Endothelial cell of umbilical vein (primary cell): ENCODE measurements around the gene ZNF440. TPM values are rescaled to one million over a fixed set of nuclear protein-coding genes. Genes with fewer than 3 reads are reported as not detected.

Source experiments
- BruUV-seq: library from RNA; stranded (reverse); fragments of 400-500 nt; replicated peaks from 2 replicates; lab custom pipeline; 2021; lab: Mats Ljungman, UMichigan
- CTCF ChIA-PET: fragments of 300-600, 350-600 bp; sonication (Branson Sonifier 250); formaldehyde crosslinking; loops from one replicate; lab custom pipeline; 2021; ENCODE audit warnings: antibody characterized with exemption, inconsistent platforms; lab: Charles Lee
- POLR2A ChIA-PET: fragments of 300-600, 350-600 bp; sonication (Branson Sonifier 250); formaldehyde crosslinking; loops from one replicate; lab custom pipeline; 2021; ENCODE audit warnings: antibody characterized with exemption, inconsistent platforms; lab: Charles Lee
- DNase-seq: peaks from one replicate; pipeline ENCODE4 v3.0.0-alpha.2; 2011; ENCODE audit warnings: low read depth, low spot score
- FAIRE-seq: peaks from 2 replicates; lab custom pipeline; 2011; peaks lifted over from hg19 to GRCh38; lab: Jason Lieb, UNC
- H2AFZ ChIP-seq: 2 replicates; pipeline ENCODE4 v1.6.0; 2012; ENCODE audit warnings: low read depth, low read length, control low read depth, inconsistent platforms
- H3K27ac ChIP-seq: 2 replicates; pipeline ENCODE4 v1.5.1; 2011; ENCODE audit warnings: low read depth, mild to moderate bottlenecking, control low read depth, low read length, moderate library complexity; ENCODE audit not compliant: insufficient read depth
- H3K27me3 ChIP-seq, 2 experiments: 2 replicates each; pipeline versions ENCODE4 v1.6.0 to v1.6.1; 2011; ENCODE audit warnings: low read length in 2 of 2, mixed read lengths in 1 of 2; ENCODE audit not compliant: control insufficient read depth in 2 of 2, insufficient read depth in 2 of 2
- H3K36me3 ChIP-seq, 2 experiments: 2 replicates in 1 of 2; 3 replicates in 1 of 2; pipeline ENCODE4 v1.5.1; 2011; ENCODE audit warnings: low read length in 2 of 2, mild to moderate bottlenecking in 1 of 2, moderate library complexity in 1 of 2; ENCODE audit not compliant: control insufficient read depth in 2 of 2, insufficient read depth in 2 of 2; ENCODE audit errors: extremely low read depth in 1 of 2
- H3K4me1 ChIP-seq: 3 replicates; pipeline ENCODE4 v1.5.1; 2011; ENCODE audit warnings: mild to moderate bottlenecking, low read length; ENCODE audit not compliant: control insufficient read depth, insufficient read depth; ENCODE audit errors: extremely low read depth
- H3K4me2 ChIP-seq: 2 replicates; pipeline ENCODE4 v1.6.1; 2011; ENCODE audit warnings: low read length, control low read depth, mixed read lengths; ENCODE audit not compliant: insufficient read depth
- H3K4me3 ChIP-seq, 3 experiments: fragments of 200-600 bp in 1 of 3; sonication (generic), shearing (Covaris generic) in 1 of 3; replicated peaks in 1 of 3; 2 replicates each; pipeline ENCODE4 v1.5.1; 2011 to 2016; ENCODE audit warnings: control low read depth in 3 of 3, low read length in 3 of 3, mild to moderate bottlenecking in 2 of 3, inconsistent platforms in 1 of 3, low read depth in 1 of 3, moderate library complexity in 1 of 3; ENCODE audit not compliant: insufficient read depth in 1 of 3
- H3K79me2 ChIP-seq: 2 replicates; pipeline ENCODE4 v1.6.0; 2012; ENCODE audit warnings: low read length, inconsistent platforms; ENCODE audit not compliant: control insufficient read depth, insufficient read depth
- H3K9ac ChIP-seq: replicated peaks from 2 replicates; pipeline ENCODE3; 2011; ENCODE audit warnings: low read length, control low read depth; ENCODE audit not compliant: insufficient read depth; ENCODE audit errors: extremely low read depth
- H3K9me1 ChIP-seq: replicated peaks from 3 replicates; pipeline ENCODE4 v1.6.0; 2011; ENCODE audit warnings: mild to moderate bottlenecking, low read length; ENCODE audit not compliant: control insufficient read depth, insufficient read depth; ENCODE audit errors: extremely low read depth
- H3K9me3 ChIP-seq: replicated peaks from 2 replicates; pipeline ENCODE4 v1.5.1; 2012; ENCODE audit warnings: low read length, inconsistent platforms; ENCODE audit not compliant: control insufficient read depth, insufficient read depth
- H4K20me1 ChIP-seq: replicated peaks from 2 replicates; pipeline ENCODE3; 2011; ENCODE audit warnings: mild to moderate bottlenecking, low read length; ENCODE audit not compliant: control insufficient read depth, insufficient read depth; ENCODE audit errors: extremely low read depth
- EZH2 ChIP-seq: IDR thresholded peaks from 2 replicates; pipeline ENCODE4 v1.6.1; 2012; ENCODE audit warnings: borderline replicate concordance, low read depth, mild to moderate bottlenecking, moderate library complexity, low read length, inconsistent platforms; ENCODE audit not compliant: severe bottlenecking
- GATA2 ChIP-seq: IDR thresholded peaks from 2 replicates; pipeline ENCODE4 v1.7.0; 2011; ENCODE audit warnings: low read depth, mild to moderate bottlenecking, moderate library complexity, mixed read lengths, low read length; ENCODE audit not compliant: insufficient read length, insufficient read depth
- MYC ChIP-seq: IDR thresholded peaks from one replicate; pipeline ENCODE4 v1.6.1; 2011; ENCODE audit warnings: mild to moderate bottlenecking, low read depth, low read length
- POLR2AphosphoS5 ChIP-seq: IDR thresholded peaks from 2 replicates; pipeline ENCODE4 v1.6.1; 2012; ENCODE audit warnings: low read depth, mild to moderate bottlenecking, control low read depth, low read length, moderate library complexity; ENCODE audit not compliant: insufficient read depth
- dilution Hi-C: fragments of 300-500 bp; cut with MboI; formaldehyde crosslinking; loops from one replicate; pipeline ENCODE4 v1.15.0; 2019; ENCODE audit warnings: low sequenced_read_pairs; ENCODE audit not compliant: extremely low pct_ligation_motif_present
- intact Hi-C: fragments of 100-400 bp; cut with micrococcal nuclease; formaldehyde crosslinking; loops from one replicate; pipeline ENCODE4 v1.10.0; 2022
- polyA plus RNA-seq, 4 experiments: library from polyadenylated mRNA; depleted of rRNA in 3 of 4; stranded (reverse) in 3 of 4; unstranded in 1 of 4; fragments of >200 nt; gene quantifications; 2 replicates each; pipeline versions ENCODE4 v1.2.1 to v1.2.3, GENCODE V29; 2011 to 2012; ENCODE audit warnings: missing spikeins in 1 of 4
- total RNA-seq: library from RNA; stranded (reverse); gene quantifications from 2 replicates; pipeline ENCODE4 v1.2.3, GENCODE V29; 2021
- TF ChIP-seq, protein P1 (sequence below): IDR thresholded peaks from 2 replicates; pipeline ENCODE4 v1.6.1; 2011; ENCODE audit not compliant: insufficient read depth, insufficient read length

Gene ZNF440
- total and polyA plus RNA-seq, 2 donors (not counting 3 experiments of a cell fraction or from before 2014, with no cell fraction given): 2.2 to 13.3 TPM

GRCh38 chr19:11882606-11883005, 68.5 kb downstream of the ZNF440 start:
- Histone ChIP-seq H4K20me1 (no peaks in the 10 kb centered on the region), H3K4me1 (no peaks in the 10 kb centered on the region), H2AFZ (no peak overlapping the region), H3K27ac (no peak overlapping the region), H3K9me3 (no peaks in the 10 kb centered on the region), H3K9ac (no peak overlapping the region), H3K27me3 (no peaks in the 10 kb centered on the region), H3K4me2 (no peak overlapping the region), H3K4me3 (no peak overlapping the region), H3K9me1 (no peaks in the 10 kb centered on the region), H3K79me2 (no peaks in the 10 kb centered on the region), H3K36me3 (no peaks in the 10 kb centered on the region)
- dilution Hi-C loops: no loop called here
- intact Hi-C loops: no loop called here
- FAIRE-seq (no peak), DNase-seq (no peak)
- ChIA-PET CTCF (interaction anchor here (6.9 kb wide), 1 partner anchor 106 kb away, joined by 39 read pairs; no protein-coding TSS in a partner anchor), POLR2A (no interaction called here)
- no TSS peak for BruUV-seq
- TF ChIP-seq POLR2AphosphoS5 (no peak), GATA2 (no peak), MYC (no peak), EZH2 (no peak)
- TF ChIP-seq, protein P1, sequence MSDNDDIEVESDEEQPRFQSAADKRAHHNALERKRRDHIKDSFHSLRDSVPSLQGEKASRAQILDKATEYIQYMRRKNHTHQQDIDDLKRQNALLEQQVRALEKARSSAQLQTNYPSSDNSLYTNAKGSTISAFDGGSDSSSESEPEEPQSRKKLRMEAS: no peak

Other genes with a start within 250 kb of the ZNF440 start
- not detected in 2 replicates for gene ACP5, start 236.6 kb upstream of the ZNF440 start, total RNA-seq
- 0.84 and 1.3 TPM in 2 replicates for gene ACP5, start 236.6 kb upstream of the ZNF440 start, polyA plus RNA-seq
- 9.7 and 11.2 TPM in 2 replicates for gene ZNF627, start 216.8 kb upstream of the ZNF440 start, total RNA-seq
- 5.6 and 5.9 TPM in 2 replicates for gene ZNF627, start 216.8 kb upstream of the ZNF440 start, polyA plus RNA-seq
- 3.8 and 4.4 TPM in 2 replicates for gene ZNF823, start 75.3 kb upstream of the ZNF440 start, total RNA-seq
- 1.1 and 1.4 TPM in 2 replicates for gene ZNF823, start 75.3 kb upstream of the ZNF440 start, polyA plus RNA-seq
- gene ZNF441, start 47.3 kb upstream of the ZNF440 start, total RNA-seq: 2.4 and 4.5 TPM in 2 replicates
- 1.2 and 1.9 TPM in 2 replicates for gene ZNF441, start 47.3 kb upstream of the ZNF440 start, polyA plus RNA-seq
- gene ZNF491, start 15.8 kb upstream of the ZNF440 start, total RNA-seq: 0.85 and 1.1 TPM in 2 replicates
- gene ZNF491, start 15.8 kb upstream of the ZNF440 start, polyA plus RNA-seq: 0.35 and 0.55 TPM in 2 replicates
- 0.33 TPM in 1 of 2 replicates, not detected in the other for gene ZNF439, start 34.5 kb downstream of the ZNF440 start, total RNA-seq
- gene ZNF439, start 34.5 kb downstream of the ZNF440 start, polyA plus RNA-seq: 0.12 and 0.18 TPM in 2 replicates
- 1.2 and 5.6 TPM in 2 replicates for gene ZNF69, start 73.5 kb downstream of the ZNF440 start, total RNA-seq
- 1.4 and 1.9 TPM in 2 replicates for gene ZNF69, start 73.5 kb downstream of the ZNF440 start, polyA plus RNA-seq
- 6.9 and 7.9 TPM in 2 replicates for gene ZNF700, start 110.8 kb downstream of the ZNF440 start, total RNA-seq
- gene ZNF700, start 110.8 kb downstream of the ZNF440 start, polyA plus RNA-seq: 1.8 and 2.3 TPM in 2 replicates
- gene ZNF763, start 150.8 kb downstream of the ZNF440 start, total RNA-seq: 0.48 and 0.77 TPM in 2 replicates
- gene ZNF763, start 150.8 kb downstream of the ZNF440 start, polyA plus RNA-seq: 0.17 and 0.22 TPM in 2 replicates
- gene ZNF433, start 221.4 kb downstream of the ZNF440 start, total RNA-seq: 0.42 and 1.8 TPM in 2 replicates
- 1.3 and 2.1 TPM in 2 replicates for gene ZNF433, start 221.4 kb downstream of the ZNF440 start, polyA plus RNA-seq
- gene ZNF878, start 238.7 kb downstream of the ZNF440 start, total RNA-seq: 0.51 TPM in 1 of 2 replicates, not detected in the other
- not detected in 2 replicates for gene ZNF878, start 238.7 kb downstream of the ZNF440 start, polyA plus RNA-seq